Nephron progenitor cell (in vitro differentiated cells): ENCODE measurements around the gene GPHA2.

ENCODE experiments used
- DNase-seq: peaks from one replicate; pipeline ENCODE4 v3.0.0; 2021
- H3K27ac Mint-ChIP-seq: 2 replicates; pipeline ENCODE4 v1.8.0; 2021; ENCODE audit warnings: mild to moderate bottlenecking, moderate library complexity, mixed read lengths
- H3K27me3 Mint-ChIP-seq: 2 replicates; pipeline ENCODE4 v1.8.0; 2021; ENCODE audit warnings: mild to moderate bottlenecking, low read depth, mixed read lengths; ENCODE audit not compliant: poor library complexity
- H3K36me3 Mint-ChIP-seq: 2 replicates; pipeline ENCODE4 v1.8.0; 2021; ENCODE audit warnings: low read depth, mixed read lengths
- H3K4me1 Mint-ChIP-seq: 2 replicates; pipeline ENCODE4 v1.8.0; 2021; ENCODE audit warnings: mixed read lengths
- H3K4me3 Mint-ChIP-seq: 2 replicates; pipeline ENCODE4 v1.8.0; 2021; ENCODE audit warnings: mild to moderate bottlenecking, moderate library complexity, mixed read lengths
- H3K9me3 Mint-ChIP-seq: 2 replicates; pipeline ENCODE4 v1.8.0; 2021; ENCODE audit warnings: mild to moderate bottlenecking, moderate library complexity, mixed read lengths
- TF ChIP-seq, protein P1 (sequence below): fragments of 200-600 bp; sonication (generic); IDR thresholded peaks from 2 replicates; pipeline ENCODE4 v1.5.0; 2021; ENCODE audit warnings: antibody characterized with exemption

Gene GPHA2

DNA sequence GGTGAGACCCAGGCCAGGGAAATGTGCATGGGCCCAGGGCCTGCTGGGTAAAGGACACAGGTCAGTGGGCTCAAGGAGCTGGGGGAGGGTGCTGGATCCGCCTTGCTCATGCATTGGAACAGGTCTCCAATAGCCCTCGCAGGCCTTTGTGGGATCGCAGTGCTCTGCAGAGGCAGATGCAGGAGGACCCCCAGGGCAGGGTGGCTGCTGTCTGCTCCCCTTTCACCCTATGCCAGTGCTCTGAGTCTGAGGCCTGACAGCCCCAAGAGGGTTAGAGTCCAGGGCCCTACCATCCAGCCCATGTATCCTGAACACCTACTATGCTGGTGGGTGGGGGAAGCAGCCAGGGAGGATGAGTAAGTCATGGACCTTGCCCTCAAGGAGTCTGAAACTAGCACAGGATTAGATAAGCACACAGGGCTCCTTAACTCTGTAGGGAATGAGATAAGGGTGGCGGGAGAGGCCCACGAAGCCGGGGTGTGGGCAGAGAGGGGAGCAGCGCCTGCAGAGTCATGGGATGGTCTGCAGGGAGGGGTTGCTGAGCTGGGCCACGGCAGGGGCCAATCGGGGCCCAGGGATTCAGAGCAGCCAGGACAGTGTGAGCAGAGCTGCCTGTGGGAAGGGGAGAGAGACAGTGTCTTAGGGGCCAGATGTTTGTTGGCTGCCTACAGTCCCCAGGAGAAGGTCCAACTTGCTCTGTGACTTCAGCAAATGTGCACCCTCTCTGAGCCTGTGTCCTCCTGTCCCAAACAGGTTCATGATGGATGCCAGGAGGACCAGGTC lies 46.8 kb downstream of the GPHA2 start:
- H3K27ac Mint-ChIP-seq = peak overlapping the region; percentile 98

DNA sequence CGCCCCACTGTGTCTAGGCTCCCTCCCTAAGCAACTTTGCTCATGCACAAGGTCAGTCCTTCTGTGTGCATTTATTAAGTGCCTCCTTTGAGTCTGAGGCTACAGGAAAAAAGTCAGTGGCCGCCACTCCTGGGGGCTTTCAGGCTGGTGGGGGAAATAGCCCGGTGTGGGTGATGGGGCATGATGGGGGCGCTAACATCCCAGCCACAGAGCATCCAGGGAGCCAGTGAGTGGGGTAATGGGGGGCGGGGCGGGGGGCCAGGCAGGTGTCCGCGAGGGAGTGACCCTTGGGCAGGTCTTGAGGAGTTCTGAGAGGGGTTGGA lies 47.3 kb downstream of the GPHA2 start:
- H3K4me1 Mint-ChIP-seq = peaks cover 54% of the 10 kb centered on the region
- H3K9me3 Mint-ChIP-seq = no peaks in the 10 kb centered on the region
- TF ChIP-seq, protein P1, sequence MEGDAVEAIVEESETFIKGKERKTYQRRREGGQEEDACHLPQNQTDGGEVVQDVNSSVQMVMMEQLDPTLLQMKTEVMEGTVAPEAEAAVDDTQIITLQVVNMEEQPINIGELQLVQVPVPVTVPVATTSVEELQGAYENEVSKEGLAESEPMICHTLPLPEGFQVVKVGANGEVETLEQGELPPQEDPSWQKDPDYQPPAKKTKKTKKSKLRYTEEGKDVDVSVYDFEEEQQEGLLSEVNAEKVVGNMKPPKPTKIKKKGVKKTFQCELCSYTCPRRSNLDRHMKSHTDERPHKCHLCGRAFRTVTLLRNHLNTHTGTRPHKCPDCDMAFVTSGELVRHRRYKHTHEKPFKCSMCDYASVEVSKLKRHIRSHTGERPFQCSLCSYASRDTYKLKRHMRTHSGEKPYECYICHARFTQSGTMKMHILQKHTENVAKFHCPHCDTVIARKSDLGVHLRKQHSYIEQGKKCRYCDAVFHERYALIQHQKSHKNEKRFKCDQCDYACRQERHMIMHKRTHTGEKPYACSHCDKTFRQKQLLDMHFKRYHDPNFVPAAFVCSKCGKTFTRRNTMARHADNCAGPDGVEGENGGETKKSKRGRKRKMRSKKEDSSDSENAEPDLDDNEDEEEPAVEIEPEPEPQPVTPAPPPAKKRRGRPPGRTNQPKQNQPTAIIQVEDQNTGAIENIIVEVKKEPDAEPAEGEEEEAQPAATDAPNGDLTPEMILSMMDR = no peak
- DNase-seq = no peak
- H3K27ac Mint-ChIP-seq = peak overlapping the region; percentile 86
- no peaks in the 10 kb centered on the region for H3K36me3 Mint-ChIP-seq
- H3K27me3 Mint-ChIP-seq = peaks cover 10% of the 10 kb centered on the region
- H3K4me3 Mint-ChIP-seq = no peak overlapping the region

More for the DNA sequence above, 46.8 kb downstream of the GPHA2 start:
- H3K4me3 Mint-ChIP-seq = peak overlapping the region; percentile 8
- H3K9me3 Mint-ChIP-seq = no peaks in the 10 kb centered on the region
- H3K36me3 Mint-ChIP-seq = no peaks in the 10 kb centered on the region
- TF ChIP-seq, protein P1 = no peak
- H3K4me1 Mint-ChIP-seq = peaks cover 52% of the 10 kb centered on the region
- DNase-seq = no peak
- peaks cover 7% of the 10 kb centered on the region for H3K27me3 Mint-ChIP-seq

DNA sequence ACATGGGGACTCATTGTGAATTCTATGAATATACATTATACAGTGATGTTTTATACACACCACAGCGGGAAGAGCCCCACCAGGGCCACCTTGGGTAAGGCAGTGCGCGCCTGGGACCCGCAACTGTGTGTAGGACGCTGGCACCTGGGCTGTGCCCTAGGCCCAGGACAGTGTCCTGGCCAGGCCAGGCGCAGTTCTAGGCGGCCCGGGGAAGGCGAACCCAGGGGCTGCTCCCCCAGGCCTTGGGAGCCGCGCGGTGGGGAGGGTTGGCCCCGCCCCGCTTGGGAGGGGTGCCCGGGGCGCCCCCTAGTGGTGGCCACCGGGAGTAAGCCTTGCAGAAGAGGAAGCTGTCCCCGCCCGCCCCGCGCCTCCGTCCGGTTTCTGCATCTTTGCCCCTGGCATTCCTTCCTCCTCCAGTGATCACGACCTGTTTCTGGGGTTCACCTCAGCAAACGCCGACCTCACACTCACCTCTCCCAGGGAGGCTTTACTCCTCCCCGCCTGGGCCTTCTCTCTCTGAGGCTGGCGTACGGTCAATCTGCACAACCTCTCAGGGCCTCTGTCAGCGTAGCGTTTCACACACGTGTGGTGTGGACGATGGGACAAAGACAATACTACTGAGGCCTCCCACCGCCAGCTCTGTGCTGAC lies 47.8 kb downstream of the GPHA2 start:
- Mint-ChIP-seq H3K36me3 (no peaks in the 10 kb centered on the region), H3K4me1 (peaks cover 54% of the 10 kb centered on the region), H3K27ac (no peak overlapping the region), H3K9me3 (no peaks in the 10 kb centered on the region), H3K27me3 (peaks cover 10% of the 10 kb centered on the region), H3K4me3 (peak overlapping the region; percentile 67)
- peak; percentile 92 for DNase-seq
- TF ChIP-seq, protein P1 = peak; percentile 98

DNA sequence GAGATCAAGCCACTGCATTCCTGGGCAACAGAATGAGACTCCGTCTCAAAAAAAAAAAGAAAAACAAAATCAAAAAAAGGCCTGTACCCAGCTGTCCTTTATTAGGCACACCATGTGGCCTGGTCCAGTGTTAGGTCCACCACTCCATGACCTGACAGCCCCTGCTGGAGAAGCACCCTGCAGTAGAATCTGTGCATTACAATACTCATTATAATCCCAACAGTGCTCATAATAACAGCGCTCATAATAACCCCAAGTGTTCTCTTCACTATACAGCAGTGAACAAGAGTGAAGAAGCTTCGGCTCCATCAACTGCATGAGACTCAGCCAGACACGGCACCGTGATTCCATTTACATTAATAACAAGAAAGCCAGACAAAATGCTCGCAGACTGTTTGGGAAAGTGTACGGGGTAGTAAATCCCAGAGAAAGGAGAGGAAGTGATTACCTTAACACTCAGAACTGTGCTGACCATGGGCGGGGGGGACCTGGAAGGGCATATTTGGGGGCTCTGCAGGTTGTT lies 48.4 kb downstream of the GPHA2 start:
- H3K4me1 Mint-ChIP-seq = peaks cover 50% of the 10 kb centered on the region
- TF ChIP-seq, protein P1 = no peak
- no peaks in the 10 kb centered on the region for H3K36me3 Mint-ChIP-seq
- DNase-seq = no peak
- H3K27me3 Mint-ChIP-seq = peaks cover 10% of the 10 kb centered on the region
- H3K4me3 Mint-ChIP-seq = no peak overlapping the region
- H3K27ac Mint-ChIP-seq = no peak overlapping the region
- no peaks in the 10 kb centered on the region for H3K9me3 Mint-ChIP-seq

DNA sequence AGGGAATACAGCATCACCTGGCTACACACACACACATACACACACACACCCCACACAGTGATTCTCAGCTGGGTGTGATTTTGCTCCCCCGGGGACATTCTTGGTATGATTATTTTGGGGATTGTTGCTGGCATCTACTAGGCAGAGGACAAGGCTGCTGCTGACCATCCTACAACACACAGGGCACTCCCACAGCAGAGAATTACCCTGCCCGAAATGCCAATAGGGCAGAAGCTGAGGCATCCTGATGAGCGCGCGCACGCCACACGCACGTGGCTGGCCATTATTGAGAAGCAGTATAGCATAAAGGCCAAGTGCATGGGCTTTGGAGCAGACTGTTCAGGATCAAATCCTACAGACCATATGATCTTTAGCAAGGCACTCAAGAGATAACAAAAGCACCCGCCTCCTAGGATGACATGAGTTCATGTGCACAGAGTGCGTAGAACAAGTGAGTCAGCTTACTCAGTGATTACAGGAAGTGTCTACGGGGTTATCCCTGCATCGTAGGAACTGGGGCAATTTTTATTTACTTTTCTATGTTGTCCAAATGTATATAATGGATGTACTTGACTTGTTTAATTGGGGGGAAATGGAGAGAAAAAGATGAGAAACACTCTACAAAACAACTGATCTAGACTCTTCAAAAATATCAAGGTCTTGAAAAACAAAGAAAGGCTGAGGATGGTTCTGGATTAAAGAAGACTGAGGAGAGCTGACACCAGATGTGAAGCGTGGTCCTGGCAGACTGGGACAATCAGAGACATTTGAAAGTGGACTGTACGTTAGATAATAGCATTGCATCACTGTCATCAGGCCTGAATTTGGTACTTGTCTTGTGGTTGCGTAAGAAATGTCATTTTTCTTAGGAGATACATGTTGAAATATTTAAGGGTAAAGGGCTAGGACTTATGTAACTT lies 50.1 kb downstream of the GPHA2 start:
- no peak overlapping the region for H3K27ac Mint-ChIP-seq
- no peak for DNase-seq

More for the DNA sequence above, 50.1 kb downstream of the GPHA2 start:
- peaks cover 13% of the 10 kb centered on the region for H3K27me3 Mint-ChIP-seq
- no peaks in the 10 kb centered on the region for H3K9me3 Mint-ChIP-seq
- TF ChIP-seq, protein P1 = no peak
- H3K4me3 Mint-ChIP-seq = no peak overlapping the region
- H3K36me3 Mint-ChIP-seq = no peaks in the 10 kb centered on the region
- H3K4me1 Mint-ChIP-seq = peaks cover 48% of the 10 kb centered on the region
